Limb (tissue), 2 donors: ENCODE measurements around the gene CCDC87.
"Not testable (repeated sequence)": the region's sequence is repeated elsewhere in the genome, so short reads cannot be mapped to it uniquely, and the experiment has no call there.

Experiments used
- DNase-seq, 2 donors: peaks; one replicate each; pipeline ENCODE4 v3.0.0-alpha.2; 2016; ENCODE audit errors: extremely low spot score in 2 of 2

CCDC87 gene

GRCh38 chr11:66616379-66617154, 23.7 kb upstream of the CCDC87 start, which contains the start of gene RBM14:
TSS of gene RBM14 (plus strand) at chr11:66616630. CDS start at chr11:66616721, 91 bp downstream.
- DNase-seq: peak; percentile 98 to 99

- no peak for DNase-seq
These were observed 21.2 kb upstream of the CCDC87 start for GRCh38 chr11:66614073-66614472.

GRCh38 chr11:66612458-66612857, 19.6 kb upstream of the CCDC87 start:
- DNase-seq: no peak

GRCh38 chr11:66609721-66610617, 17.1 kb upstream of the CCDC87 start:
- no peak for DNase-seq

- peak; percentile 34 to 76 for DNase-seq
These were observed 14.4 kb upstream of the CCDC87 start for GRCh38 chr11:66607126-66607834.

GRCh38 chr11:66606608-66607007, 13.7 kb upstream of the CCDC87 start:
- DNase-seq: not testable (repeated sequence)

GRCh38 chr11:66604155-66604554, 11.3 kb upstream of the CCDC87 start:
- DNase-seq: no peak

GRCh38 chr11:66603072-66603471, 10.2 kb upstream of the CCDC87 start:
- DNase-seq: no peak

- no peak for DNase-seq
These were observed 7.9 kb upstream of the CCDC87 start for GRCh38 chr11:66600631-66601233.

- no peak for DNase-seq
These were observed 7.4 kb upstream of the CCDC87 start for GRCh38 chr11:66600219-66600618.

- no peak for DNase-seq
These were observed 6.1 kb upstream of the CCDC87 start for GRCh38 chr11:66598993-66599392.

GRCh38 chr11:66595245-66595904, 2.5 kb upstream of the CCDC87 start:
- DNase-seq: peak in 1 of 2 donors; percentile 52

GRCh38 chr11:66593650-66594049, 787 bp upstream of the CCDC87 start:
- DNase-seq: no peak

- no peak for DNase-seq
These were observed 406 bp upstream of the CCDC87 start for GRCh38 chr11:66593303-66593635.

GRCh38 chr11:66591175-66591574, 1.7 kb downstream of the CCDC87 start:
- DNase-seq: no peak

GRCh38 chr11:66589996-66590675, 2.7 kb downstream of the CCDC87 start:
- DNase-seq: no peak

- DNase-seq: not testable (repeated sequence)
These were observed 3.5 kb downstream of the CCDC87 start for GRCh38 chr11:66589315-66589714.

GRCh38 chr11:66586136-66586535, 6.7 kb downstream of the CCDC87 start:
- no peak for DNase-seq

- DNase-seq: not testable (repeated sequence)
These were observed 7.4 kb downstream of the CCDC87 start for GRCh38 chr11:66585447-66585846.

- not testable (repeated sequence) for DNase-seq
These were observed 10.2 kb downstream of the CCDC87 start for GRCh38 chr11:66582565-66583147.
